ENCODE results near the gene DUSP28.
"Not testable (repeated sequence)": the region's sequence is repeated elsewhere in the genome, so short reads cannot be mapped to it uniquely, and the experiment has no call there.

The DUSP28 gene

GRCh38 chr2:240560084-240560479 is at the start of gene DUSP28:
DUSP28 (plus strand) TSS chr2:240560357; CDS start chr2:240560685, 328 bp downstream.
- peak in 57 of 58 donors; percentile 42 to 95 (median 85) for DNase-seq

- no peak for DNase-seq
These were observed 49.5 kb upstream of the DUSP28 start for GRCh38 chr2:240510513-240511210.

- no peak for DNase-seq
These were observed 48.6 kb upstream of the DUSP28 start for GRCh38 chr2:240511351-240512108.

GRCh38 chr2:240512109-240512485 is 48.1 kb upstream of the DUSP28 start:
- DNase-seq, result no peak

- no peak for DNase-seq
These were observed 47.3 kb upstream of the DUSP28 start for GRCh38 chr2:240512666-240513535.

DNA sequence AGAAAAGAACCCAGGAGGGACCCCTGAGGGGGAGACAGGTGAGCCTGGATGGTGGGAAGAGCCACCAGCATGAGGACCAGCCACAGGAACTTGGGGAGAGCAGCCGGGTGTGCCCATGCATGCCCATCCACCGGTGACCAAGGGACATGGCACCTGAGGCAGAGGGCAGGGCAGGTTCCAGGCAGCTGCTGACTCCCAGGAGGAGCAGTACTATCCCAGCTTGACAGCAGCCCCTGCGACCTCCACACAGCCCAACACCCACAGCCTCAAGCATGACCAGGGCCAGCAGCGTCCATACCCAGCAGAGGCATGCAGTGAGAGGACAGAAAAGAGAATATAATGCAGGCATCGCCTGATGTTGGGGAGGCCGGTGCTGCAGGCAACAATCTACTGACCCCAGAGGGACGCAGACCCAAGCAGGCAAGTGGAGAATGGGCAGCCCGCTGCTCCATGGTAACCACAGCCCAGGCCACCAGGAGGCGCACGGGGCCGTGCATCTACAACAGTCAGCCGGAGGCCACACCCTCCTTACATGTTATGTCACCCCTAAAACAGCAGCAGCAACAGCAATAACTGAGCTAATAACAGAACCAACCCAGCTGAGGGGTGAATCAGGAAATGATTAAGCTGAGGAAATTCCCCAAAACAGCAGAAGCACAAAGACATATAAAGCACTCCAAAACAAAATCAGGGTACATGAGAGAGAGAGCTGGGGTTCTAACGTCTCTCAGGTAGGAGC is 46.4 kb upstream of the DUSP28 start:
- DNase-seq, result peak in 36 of 58 donors; percentile 0 to 53 (median 27)

DNA sequence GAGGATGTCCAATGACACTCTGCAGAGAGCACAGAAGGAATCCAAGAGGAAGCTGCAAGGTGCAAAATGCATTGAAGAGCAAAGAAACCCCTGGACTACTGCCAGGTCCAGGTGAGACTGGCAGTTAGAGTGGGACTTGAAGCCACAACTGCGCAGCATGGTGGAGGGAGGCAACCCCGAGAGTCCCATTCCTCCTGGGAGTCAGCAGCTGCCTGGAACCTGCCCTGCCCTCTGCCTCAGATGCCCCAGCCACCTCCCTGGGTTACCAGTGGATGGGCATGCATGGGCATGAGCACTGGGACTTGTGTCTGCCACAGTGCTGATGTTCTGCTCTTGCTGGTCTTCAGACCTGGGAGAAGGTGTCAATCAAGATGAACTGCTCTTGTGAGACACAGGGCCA is 45.5 kb upstream of the DUSP28 start:
- no peak for DNase-seq

- DNase-seq, result no peak
These were observed 42.8 kb upstream of the DUSP28 start for GRCh38 chr2:240517342-240517741.

GRCh38 chr2:240518981-240519380 is 41.2 kb upstream of the DUSP28 start:
- DNase-seq, result no peak

DNA sequence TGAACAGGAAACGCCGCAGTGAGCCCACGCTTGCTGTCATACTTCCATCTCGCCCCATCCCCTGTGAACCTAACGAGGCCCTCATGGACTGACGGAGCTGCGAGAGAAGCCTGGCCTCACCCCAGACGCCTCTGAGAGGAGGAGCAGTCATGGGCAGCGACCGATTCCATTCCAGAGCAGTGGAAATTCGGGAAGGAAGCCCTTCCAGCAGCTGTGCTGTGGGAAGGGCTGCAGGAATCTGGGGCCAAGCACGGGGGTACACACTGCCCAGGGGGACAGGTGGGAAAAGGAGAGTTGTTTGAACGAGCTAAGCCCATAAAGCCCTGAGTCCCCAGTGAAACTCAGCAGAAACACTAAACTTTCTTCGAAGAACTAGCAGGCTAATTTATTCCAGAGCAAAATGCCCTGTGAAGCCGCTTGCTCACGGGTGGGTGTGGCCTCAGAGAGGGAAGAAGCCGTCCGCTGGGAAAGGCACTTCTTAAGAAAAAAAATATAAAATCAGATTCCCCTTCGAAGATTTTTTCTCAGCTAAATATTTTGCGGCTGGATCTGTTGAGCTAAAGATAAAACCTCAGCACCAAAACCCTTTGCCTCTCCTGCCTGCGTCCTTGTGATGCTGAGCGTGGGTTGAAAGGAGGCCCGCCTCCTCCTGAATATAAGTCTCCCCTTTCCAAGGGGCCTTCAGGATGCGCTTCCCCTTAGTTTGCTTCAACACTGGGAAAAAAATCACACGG is 40.6 kb upstream of the DUSP28 start:
- no peak for DNase-seq

- no peak for DNase-seq
These were observed 39.8 kb upstream of the DUSP28 start for GRCh38 chr2:240520130-240520973.

GRCh38 chr2:240520974-240521350 is 39.2 kb upstream of the DUSP28 start:
- no peak for DNase-seq

DNA sequence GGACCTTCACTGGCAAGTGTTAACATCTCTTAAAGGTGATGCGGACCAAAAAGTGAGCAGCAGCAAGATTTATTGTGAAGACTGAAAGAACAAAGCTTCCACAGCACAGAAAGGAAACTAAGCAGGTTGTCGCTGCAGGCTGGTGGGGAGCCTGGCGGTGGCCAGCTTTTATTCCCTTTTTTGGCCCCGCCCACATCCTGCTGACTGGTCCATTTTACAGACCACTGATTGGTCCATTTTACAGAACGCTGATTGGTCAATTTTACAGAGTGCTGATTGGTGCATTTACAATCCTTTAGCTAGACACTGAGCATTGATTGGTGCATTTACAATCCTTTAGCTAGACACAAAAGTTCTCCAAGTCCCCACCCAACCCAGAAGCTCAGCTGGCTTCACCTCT is 38.3 kb upstream of the DUSP28 start:
- DNase-seq, result not testable (repeated sequence)

DNA sequence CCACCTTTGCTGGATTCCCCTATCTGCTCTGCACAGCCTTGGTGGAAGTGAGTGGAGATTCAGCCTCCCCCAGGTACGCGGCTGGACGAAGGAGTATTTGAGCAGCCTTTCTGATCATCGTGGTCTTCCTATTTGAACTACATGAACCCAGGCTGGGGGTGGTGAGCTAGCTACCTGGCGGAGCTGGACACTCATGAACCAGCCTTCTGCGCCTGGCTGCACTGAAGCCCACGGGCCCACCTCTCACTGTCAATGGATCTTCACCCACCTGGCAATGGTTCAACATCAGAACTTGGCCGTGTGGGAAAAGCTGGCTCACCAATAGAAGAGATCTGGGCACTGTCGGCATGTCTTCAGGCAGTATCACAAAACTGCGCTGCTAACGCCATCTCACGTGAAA is 37.8 kb upstream of the DUSP28 start:
- DNase-seq, result no peak

- no peak for DNase-seq
These were observed 36.5 kb upstream of the DUSP28 start for GRCh38 chr2:240523451-240524281.

DNA sequence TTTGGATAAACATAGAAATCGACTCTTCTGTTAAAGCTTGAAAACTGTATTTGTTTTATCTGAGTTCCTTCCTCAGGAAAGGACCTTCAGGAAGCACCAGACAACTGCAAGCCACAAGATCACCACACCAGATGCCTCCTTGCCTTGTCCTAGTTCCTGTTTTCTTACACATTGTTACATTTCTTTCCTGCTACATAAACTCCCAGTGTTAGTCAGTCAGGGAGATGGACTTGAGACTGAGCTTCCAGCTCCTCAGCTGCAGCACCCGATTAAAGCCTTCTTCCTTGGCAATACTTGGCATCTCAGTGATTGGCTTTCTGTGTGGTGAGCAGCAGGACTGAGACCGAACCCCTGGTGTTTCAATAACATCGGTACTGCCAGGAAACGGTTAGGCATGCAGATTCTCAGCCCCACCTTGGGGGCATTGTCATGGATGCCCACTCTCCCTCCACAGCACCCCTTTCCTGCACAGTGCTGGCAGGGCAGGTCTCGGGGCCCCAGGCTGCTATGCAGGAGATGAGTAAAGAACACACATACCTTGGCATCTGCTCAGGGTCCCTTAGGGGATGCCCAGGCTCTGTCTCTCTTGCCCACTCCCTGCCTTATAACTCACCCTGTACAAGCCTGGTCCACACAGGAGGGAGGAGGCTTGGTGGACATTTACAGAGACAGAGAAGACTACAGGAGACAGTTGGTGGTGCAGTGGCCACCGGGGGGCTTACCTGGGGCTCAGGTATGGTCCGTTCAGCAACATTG is 35.0 kb upstream of the DUSP28 start:
- DNase-seq, result no peak

GRCh38 chr2:240525802-240526201 is 34.4 kb upstream of the DUSP28 start:
- DNase-seq, result no peak

DNA sequence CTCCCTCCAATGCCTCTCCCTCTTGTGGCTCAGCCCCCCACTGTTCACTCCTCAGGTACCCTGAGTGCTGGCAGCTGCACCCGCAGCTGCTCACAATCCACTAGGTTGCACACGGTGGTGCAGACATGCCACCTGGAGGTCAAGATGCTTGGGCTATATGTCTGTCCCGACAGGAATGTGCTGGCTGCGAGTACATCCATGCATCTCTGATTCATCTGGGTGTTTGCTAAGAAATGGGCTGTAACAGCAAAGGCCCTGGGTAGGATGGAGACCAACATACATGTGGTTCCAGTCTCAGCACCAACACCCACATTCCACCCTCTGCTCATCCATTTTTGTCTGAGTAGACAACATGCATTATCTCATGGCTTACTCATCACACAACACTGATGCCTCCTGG is 33.6 kb upstream of the DUSP28 start:
- DNase-seq, result no peak

All from anterior cingulate cortex (tissue), 58 donors.